Fibroblast of skin of scalp (primary cell): Measurements from ENCODE around the gene CFAP77.

Source experiments
- DNase-seq: peaks from one replicate; pipeline ENCODE4 v3.0.0-alpha.2; 2013

Gene CFAP77

DNA sequence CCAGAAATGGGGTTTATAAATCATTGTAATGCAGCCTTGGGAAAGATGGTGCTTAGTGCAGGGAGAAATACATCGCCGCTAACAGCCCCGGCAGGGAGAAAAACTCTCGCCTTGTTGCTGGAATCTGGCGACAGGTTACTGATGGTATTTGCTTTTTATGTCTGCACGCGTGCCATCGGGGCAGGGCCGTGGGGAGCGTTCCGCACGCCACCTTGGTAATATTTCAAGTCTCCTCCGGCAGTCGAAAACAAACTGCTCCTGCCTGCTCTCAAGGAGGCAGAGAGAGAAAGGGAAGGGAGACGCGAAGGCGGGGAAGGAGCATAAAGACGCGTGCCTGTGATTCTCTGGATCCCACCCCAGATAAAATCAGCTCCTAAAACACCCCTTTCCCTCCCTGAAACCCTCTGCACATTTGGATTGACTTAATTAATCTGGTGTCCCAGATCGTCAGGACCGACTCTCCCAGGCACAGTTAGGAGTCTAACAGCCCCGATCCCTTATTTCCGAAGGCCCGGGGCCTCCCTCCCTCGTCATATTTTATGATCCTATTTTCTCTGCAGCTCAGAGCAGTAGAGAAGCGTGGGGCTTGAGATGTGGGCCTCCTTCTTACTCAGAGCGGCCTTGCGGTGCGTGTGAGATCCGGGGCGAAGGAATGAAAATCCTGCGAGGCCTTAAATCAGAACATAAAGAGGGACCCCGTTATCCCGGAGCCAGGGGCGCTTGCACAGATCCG lies 47.7 kb downstream of the CFAP77 start:
- no peak for DNase-seq

DNA sequence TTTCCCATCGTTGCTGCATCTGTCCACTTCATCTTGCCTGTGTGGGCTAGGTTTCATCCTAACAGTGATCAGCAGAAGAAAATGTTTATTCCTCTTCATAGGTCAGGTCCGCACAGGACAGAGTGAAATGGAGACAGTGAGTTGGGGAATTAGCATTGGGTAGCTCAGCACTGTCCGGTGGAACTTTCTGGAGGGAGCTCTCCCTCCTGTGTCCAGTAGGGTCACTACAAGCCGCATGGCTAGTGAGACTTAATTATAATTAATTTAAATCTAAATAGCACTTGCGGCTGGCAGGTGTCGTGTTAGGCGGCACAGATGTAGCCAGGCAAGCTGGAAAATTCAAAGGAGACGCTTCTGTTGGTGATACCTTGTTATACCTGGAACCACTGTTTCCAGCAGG lies 48.4 kb downstream of the CFAP77 start:
- no peak for DNase-seq

DNA sequence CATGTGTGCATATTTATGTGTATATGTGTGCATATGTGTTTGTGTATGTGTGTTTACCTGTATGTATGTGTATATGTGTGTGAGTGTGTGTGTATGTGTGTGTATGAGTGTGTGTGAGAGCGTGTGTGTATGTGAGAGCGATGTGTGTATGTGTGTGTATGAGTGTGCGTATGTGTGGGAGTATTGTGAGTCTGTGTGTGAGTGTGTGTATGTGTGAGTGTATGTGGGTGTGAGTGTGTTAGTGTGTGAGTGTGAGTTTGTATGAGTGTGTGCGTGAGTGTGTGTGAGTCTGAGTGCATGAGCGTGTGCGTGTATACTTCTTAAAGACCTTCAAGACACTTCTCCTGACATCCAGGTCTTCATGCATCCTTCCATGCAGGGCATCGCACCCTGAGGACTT lies 49.6 kb downstream of the CFAP77 start:
- no peak for DNase-seq

DNA sequence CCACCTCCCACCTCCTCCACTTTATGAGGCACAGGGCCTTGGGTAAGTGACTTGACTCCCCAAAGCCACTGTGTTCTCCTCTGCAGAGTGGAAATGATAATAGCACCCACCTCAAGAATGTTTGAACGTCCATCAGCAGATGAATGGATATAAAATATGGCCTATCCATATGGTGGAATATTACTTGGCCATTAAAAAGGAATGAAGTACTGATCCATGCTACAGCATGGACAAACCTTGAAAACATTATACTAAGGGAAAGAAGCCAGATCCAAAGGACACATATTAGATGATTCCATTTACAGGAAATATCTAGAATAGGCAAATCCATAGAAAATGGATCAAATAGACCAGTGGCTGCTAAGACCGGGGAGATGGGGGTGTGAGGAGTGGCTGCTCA lies 50.2 kb downstream of the CFAP77 start:
- no peak for DNase-seq

DNA sequence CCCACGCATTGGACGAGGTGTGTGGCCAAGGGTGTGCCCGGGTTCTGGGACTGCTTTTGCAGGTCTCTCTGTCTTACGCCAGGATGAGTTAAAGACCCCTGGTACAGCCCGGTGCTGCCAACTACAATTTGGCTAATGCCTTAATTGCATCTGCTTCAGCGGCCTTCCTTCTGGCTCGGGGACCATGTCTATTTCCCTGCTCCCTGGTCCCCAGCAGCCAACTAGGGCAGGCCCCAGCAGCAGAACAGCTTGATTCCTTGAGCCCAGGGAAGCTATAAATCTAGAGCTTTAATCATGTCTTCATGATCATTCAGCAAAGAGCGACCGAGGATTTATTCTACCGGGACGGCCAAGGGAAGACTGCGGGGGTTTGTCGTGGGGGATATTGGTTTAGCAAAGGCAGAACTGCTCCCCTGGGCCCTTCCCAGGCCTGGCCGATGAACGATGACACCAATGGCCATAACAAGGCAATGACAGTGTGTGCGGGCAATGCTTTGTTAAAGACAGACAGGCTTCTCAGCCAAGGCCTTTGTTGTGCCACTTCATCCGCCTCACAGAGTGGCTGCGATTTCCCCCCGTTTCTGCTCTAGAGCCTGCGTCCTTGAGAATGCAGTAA lies 51.4 kb downstream of the CFAP77 start:
- no peak for DNase-seq

DNA sequence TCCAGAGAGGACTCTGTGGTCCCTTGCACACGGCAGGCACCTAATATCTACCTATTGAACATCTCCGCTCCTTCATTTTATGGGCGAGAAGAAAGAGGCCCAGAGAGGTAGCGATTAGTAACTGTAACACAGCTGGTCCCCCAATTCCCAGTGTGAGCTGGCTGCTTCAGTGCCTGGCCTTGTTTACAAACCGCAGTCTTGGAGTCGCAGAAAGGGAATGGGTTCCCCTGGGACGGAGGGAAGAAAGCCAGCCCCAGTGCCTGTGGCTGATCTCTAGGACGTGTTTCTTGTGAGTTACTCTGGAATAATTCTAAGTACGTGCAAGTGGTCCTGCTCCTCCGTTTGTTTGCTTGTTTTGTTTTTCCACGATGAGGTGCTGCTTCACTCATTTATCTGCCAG lies 52.0 kb downstream of the CFAP77 start:
- DNase-seq = peak; percentile 47

DNA sequence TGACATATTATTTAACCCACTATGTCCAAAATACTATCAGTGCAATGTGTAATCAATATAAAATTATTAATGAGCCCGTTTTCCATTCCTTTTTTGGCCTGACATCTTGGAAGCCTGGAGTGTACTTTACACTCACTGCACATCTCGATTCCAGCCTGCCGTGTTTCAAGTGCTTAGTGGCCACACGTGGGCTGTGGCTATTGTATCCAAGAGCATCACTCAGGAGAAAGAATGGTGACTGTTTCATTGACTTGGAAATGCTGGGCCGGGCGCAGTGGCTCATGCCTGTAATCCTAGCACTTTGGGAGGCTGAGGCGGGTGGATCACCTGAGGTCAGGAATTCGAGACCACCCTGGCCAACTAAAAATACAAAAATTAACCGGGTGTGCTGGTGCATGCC lies 54.5 kb downstream of the CFAP77 start:
- DNase-seq = no peak

DNA sequence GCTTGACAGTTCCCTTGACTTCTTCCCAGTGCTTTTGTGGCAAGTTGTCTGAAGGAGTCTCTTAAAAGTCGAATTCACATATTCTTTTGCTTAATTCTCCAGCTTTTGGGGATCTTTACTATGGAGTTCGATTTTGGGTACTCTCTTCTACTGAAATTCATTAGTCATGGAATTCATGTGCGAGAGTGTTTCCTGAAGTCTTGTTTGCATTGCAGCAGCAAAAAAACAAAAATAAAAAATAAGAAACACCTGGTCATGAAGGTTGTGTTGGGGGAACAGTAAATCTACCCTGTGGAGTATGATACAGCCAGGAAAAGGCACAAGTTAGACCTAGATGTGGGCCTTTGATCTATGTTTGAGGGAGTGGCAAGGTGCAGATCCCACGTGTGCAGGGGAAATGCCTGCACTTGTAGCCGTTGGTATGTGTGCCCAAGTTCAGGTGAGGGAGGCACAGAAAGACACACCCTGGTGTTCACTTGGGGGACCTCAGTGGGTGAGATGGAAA lies 55.2 kb downstream of the CFAP77 start:
- DNase-seq = no peak

DNA sequence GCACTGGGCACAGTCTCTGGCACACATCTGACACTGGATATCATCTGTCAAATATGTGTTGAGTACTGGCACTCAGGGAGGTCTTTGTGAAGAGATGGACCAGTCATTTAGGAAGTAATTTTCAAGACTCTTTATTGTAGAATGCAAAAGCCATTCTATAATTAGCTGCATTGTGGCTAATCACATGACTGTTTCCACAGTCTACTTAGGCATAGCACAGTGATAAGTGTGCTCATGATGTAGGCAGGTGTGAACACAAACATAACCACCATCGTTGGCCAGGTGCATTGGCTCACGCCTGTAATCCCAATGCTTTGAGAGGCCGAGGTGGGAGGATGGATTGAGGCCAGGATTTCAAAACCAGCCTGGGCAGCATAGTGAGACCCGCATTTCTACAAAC lies 62.2 kb downstream of the CFAP77 start:
- no peak for DNase-seq

DNA sequence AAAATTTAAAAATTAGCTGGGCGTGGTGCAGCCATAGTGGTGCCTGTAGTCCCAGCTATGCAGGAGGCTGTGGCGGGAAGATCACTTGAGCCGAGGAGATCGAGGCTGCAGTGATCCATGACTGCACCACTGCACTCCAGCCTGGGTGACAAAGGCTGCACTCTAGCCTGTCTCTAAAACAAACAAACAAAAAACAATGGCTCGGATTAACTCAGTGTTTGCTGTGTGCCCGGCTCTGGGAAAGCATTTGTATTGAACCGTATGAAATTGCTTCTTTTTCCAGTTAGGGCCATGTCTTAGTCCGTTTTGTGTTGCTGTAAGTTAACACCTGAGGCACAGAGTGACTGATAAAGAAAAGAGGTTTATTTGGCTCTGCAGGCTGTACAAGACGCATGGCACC lies 62.6 kb downstream of the CFAP77 start:
- DNase-seq = no peak

DNA sequence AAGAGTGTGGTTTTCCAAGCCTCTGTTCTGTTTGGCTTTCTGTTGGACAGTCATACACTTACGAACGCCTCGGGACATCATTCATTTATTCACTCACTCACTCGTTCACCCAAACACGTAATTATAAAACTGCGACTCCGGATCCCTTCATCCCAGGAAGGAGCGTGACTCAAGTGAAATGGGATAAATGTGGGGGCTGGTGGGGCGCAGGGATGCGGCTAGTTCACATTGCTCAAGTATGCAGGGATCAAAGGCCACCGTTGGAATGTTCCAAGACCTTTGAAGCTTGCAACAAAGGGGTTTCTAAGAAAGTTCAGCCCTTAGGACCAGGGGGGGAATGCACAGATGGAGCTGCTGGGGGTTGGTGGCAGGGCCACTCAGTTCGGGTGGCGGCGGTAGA lies 64.2 kb downstream of the CFAP77 start:
- no peak for DNase-seq

DNA sequence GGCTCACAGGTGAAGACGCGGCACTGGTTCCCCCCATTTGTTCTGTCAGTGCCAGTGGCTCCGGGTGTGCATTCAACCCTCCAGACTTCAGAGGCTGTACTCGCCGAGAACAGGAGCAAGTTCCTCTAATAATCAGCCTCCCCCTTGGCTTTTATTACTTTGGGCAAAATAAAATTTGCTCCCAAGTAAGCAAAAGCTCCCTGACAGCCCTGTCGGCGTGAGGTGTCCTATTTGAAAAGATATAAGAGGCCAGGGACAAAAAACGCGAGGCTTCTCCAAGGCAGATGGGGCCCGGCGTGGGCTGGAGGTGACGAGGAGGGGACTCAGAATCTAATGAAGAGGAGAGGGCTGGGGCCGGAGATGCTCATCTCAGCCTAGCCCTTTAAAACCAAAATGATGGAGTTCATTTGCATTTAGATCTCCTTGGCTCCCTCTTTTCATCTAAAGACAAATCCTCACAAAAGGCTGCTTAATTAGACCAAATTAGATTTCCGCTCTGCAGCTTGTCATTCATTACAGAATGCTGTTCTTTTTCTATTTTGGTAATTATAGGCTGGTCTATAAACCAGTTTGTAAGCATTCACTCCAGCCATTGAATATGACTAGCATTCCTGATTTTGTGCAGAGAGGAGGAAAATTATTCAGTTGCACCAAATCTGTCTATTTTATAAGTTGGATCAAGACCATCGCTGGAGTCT lies 68.5 kb downstream of the CFAP77 start:
- DNase-seq = no peak

DNA sequence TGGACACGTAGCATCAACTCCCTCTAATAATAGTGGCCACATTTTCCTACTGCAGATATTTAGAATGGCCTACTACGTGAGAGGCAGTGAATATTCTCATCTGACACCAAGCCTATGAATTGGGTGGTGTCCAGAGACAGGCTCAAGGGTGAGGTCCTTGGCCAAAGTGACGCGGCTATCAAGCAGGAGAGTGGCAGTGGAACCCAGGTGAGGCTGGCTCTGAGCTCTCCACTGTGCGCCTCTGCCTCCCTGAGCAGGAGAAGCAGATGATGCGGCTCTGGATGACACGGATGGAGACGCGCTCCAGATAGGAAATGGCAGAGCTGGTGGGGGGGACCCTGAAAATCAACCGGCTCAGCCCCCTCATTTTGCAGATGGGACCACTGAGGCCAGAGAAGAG lies 69.7 kb downstream of the CFAP77 start:
- DNase-seq = no peak

DNA sequence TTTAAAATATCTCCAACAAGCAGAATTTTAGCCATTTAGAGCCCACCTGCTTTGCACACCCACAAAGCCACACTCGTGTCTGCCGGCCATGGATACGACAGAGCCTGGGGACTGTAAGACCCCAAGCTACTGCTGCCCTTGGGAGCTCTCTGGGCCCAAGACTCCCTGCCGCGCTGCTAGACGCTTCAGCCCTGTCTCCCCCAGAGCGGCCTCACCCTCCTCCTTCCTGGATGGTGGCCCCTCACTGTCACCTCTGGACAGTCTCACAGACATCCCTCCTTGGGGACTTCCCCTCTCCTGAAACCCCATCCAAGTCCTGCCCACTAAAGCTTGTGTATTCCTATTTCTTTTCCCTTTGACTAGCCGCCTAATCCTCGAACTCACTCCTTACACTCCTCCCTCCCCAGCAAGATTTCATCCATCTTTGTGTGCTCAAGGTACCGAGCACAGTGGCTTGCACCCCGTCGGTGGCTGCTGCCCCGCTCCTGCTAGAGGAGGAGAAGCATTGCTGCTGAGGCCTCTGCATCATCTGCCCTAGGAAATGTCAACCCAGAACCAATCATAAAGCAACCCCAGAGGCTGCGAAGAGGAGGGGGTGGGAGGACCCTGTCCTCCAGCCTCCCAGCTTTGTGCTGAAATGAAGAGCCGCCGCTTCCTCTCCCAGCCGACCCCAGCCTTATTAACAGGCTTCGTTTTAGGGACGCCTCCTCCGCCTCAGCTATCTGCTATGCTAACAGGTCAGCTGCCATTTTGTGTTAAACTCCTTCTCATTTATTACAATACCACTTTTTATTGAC lies 71.2 kb downstream of the CFAP77 start:
- no peak for DNase-seq

DNA sequence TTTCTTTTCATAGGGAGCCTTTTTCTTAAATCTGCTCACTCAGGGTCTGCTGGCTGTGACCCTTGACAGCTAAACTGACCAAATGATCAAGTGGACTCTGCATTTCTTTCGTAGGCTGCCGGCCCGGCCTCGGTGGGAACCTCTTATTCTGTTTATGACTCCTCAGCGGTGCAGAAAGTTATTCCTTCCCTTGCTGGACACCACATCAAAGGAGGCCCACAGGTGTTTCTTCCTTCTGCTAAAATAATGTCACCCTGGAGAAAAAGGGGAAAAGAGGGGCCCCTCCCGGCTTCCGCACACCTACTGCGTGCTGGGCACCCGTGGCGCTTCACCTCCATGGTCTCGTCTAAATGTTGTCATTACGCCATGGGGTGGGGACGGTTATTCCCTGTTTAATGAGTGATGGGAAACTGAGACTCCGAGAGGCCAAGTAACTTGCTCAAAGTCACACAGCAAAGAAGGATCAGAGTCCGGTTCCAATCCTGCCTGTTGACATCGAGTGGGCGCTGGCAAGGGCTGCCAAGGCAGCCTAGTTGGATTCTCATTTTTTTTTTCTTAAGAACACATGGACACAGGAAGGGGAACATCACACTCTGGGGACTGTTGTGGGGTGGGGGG lies 72.3 kb downstream of the CFAP77 start:
- DNase-seq = no peak

DNA sequence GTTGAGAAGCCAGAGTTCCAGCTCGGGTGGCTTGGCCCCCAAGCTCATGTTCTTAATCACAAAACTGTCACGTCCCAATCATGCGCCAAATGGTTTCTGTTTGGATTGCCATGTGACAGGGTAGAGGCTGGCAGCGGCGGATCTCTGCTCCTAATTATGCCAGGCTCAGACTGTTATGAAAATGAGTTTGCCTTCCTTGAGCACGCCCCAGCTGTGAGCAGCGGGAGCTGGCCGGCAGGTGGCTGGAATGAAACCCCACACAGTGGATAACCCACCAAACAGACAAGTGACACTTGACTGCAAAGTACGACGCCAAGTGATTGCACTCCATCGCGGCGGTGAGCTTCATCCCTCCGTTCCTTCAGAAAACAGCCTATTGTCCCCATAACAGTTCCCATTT lies 75.4 kb downstream of the CFAP77 start:
- DNase-seq = no peak

DNA sequence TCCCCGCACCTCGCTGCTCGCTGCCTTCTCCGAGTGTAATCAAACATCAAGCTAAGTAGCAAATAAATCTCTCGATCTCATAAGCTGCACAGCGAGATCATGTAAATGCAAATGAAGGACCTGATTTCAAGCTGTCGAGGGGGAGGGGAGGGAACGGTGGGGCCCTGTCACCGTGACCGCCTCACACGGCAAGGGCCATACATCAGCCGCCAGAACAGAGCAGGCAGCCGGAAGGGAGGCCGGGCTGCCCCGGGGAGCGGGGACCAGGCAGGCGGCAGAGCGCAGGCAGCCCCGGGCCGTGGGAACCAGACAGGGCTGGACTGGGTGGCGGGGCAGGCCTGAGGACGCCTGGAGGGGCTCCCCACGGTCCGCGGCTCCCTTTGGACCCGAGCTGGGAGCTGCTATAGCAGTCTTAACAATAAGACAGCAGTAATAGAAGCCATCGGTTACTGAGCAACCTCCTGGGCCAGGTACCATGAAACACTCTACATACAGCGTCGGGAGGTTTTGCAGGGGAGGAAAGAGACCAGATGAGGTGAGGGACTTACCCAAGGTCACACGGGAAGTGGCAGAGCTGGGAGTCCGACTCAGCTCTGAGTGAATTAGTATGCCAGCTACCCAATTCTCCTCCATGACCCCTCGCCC lies 76.8 kb downstream of the CFAP77 start:
- no peak for DNase-seq

DNA sequence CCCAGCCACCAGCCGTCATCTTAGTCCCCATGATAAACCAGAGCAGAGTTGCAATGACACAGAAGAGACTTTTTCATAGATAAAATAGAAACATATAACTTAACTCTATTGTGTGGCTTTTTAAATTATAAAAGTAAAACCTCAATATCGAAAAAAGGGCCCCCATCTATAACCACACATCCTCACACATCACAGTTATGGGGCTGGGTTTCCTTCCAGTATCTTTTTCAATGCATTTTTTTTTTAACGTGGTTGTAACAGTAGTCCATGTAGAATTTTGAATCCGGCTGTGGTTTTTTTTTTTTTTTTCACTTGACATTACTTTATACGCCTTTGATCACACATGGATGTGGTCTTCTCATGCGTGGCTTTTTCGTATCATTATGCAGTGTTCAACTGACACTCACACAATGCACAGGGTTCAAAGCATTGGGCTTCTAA lies 77.4 kb downstream of the CFAP77 start:
- no peak for DNase-seq

DNA sequence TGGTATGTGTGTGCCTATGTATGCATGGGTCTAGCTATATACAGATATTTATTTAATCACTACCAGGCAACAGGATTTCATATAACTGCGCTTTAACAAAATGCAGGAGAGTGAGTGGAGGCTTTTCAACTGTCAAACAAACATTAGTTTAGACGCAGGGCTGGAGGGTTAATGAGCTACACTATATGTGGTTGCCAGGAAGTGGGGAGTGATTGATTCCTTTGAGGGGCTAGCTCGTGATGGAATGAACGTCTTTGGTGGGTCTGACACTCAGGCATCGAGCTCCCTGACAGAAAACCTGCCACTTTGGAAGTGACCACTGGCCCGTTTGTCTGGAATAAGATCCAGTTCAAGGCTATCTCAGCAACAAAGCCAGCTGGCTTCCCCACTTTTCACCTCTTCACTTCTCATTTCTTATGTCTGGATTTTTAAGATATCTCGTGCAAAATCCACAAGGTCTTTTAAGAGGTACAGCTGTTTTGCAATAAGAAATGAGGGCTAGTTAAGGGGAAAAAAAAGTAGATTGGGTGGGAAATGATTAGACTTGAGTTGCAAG lies 78.0 kb downstream of the CFAP77 start:
- no peak for DNase-seq

DNA sequence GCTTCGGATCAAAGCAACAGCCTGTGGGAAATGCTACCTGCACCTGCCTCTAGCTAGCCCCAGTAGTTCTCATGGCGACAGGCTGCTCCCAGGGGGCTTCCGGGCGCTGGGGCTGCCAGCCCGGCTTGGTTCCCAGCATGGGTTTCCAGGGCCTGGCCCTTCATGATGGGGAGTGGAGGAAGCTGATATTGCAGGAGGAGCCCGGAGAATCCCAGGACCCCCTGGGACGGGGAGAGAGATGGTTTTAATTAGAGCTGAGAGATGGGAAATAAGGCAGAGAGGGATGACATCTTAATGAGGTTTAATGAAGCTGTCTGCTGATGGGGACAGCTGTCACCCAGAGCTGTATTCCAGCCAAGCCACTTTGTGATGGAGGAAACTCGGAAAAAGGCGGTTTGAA lies 78.6 kb downstream of the CFAP77 start:
- DNase-seq = no peak

DNA sequence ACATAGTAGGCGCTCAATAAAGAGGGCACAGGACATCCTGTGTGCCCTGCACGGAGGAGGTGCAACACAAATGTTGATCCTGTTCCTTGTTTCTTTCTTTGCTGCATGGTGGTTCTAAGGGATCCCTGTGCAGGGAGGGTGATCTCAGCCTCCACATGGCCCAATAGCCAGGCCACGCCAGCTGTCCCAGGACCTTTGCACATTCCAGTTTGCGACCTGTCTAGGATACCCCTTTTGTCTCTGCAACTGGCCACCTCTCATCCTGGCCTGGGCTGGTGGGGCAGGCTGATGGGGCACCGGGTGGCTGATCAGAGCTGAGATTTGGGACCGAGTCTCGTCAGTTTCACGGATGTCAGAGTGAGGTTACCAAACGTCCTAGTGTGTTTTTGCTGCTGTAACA lies 79.5 kb downstream of the CFAP77 start:
- no peak for DNase-seq

DNA sequence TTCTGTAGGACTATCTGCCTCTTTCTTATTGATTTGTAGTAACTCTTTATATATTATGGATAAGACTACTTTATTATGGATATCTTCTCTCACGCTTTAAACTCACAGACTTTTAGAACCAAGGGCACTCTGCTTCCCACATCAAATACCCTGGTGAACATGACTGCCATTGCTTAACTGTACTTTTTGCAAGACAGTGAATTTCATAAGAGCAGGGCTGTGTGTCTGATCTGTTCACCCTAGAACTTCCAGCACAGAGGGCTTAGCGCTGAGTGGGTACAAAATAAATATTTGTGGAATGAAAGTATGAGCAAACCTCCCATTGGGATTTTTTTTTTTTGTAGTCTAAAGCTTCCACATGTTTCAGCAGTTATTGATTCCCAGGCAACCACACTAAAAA lies 84.8 kb downstream of the CFAP77 start:
- DNase-seq = no peak
